GM04504 (cell line): ENCODE results near the gene SLC44A1.

Experiments
- DNase-seq: peaks from one replicate; pipeline ENCODE4 v3.0.0-alpha.2; 2012; ENCODE audit warnings: low read depth

The SLC44A1 gene

GRCh38 chr9:105305856-105306255, 61.4 kb downstream of the SLC44A1 start:
- no peak for DNase-seq

- no peak for DNase-seq
Observed at GRCh38 chr9:105306351-105307140, 62.1 kb downstream of the SLC44A1 start.

GRCh38 chr9:105307591-105308130, 63.2 kb downstream of the SLC44A1 start:
- no peak for DNase-seq

GRCh38 chr9:105308461-105309341, 64.2 kb downstream of the SLC44A1 start:
- DNase-seq: no peak

- DNase-seq: no peak
Observed at GRCh38 chr9:105309531-105309931, 65.1 kb downstream of the SLC44A1 start.

GRCh38 chr9:105311306-105311705, 66.9 kb downstream of the SLC44A1 start:
- no peak for DNase-seq

- DNase-seq: no peak
Observed at GRCh38 chr9:105313238-105313637, 68.8 kb downstream of the SLC44A1 start.

- no peak for DNase-seq
Observed at GRCh38 chr9:105316703-105317102, 72.3 kb downstream of the SLC44A1 start.

GRCh38 chr9:105318729-105319191, 74.3 kb downstream of the SLC44A1 start:
- DNase-seq: no peak

- DNase-seq: no peak
Observed at GRCh38 chr9:105319202-105319813, 74.9 kb downstream of the SLC44A1 start.

- no peak for DNase-seq
Observed at GRCh38 chr9:105320568-105320967, 76.1 kb downstream of the SLC44A1 start.

- no peak for DNase-seq
Observed at GRCh38 chr9:105328296-105328695, 83.8 kb downstream of the SLC44A1 start.

GRCh38 chr9:105328872-105329718, 84.6 kb downstream of the SLC44A1 start:
- DNase-seq: no peak

GRCh38 chr9:105329719-105330062, 85.2 kb downstream of the SLC44A1 start:
- no peak for DNase-seq

GRCh38 chr9:105330201-105330600, 85.8 kb downstream of the SLC44A1 start:
- DNase-seq: no peak

- DNase-seq: no peak
Observed at GRCh38 chr9:105330755-105331154, 86.3 kb downstream of the SLC44A1 start.

GRCh38 chr9:105331160-105331559, 86.7 kb downstream of the SLC44A1 start:
- no peak for DNase-seq

GRCh38 chr9:105331755-105332154, 87.3 kb downstream of the SLC44A1 start:
- DNase-seq: no peak

GRCh38 chr9:105332471-105332870, 88.0 kb downstream of the SLC44A1 start:
- DNase-seq: no peak

GRCh38 chr9:105333076-105333475, 88.6 kb downstream of the SLC44A1 start:
- no peak for DNase-seq

GRCh38 chr9:105333811-105334210, 89.4 kb downstream of the SLC44A1 start:
- DNase-seq: no peak
